Measurements from ENCODE around the gene TMEM201.

The TMEM201 gene

DNA sequence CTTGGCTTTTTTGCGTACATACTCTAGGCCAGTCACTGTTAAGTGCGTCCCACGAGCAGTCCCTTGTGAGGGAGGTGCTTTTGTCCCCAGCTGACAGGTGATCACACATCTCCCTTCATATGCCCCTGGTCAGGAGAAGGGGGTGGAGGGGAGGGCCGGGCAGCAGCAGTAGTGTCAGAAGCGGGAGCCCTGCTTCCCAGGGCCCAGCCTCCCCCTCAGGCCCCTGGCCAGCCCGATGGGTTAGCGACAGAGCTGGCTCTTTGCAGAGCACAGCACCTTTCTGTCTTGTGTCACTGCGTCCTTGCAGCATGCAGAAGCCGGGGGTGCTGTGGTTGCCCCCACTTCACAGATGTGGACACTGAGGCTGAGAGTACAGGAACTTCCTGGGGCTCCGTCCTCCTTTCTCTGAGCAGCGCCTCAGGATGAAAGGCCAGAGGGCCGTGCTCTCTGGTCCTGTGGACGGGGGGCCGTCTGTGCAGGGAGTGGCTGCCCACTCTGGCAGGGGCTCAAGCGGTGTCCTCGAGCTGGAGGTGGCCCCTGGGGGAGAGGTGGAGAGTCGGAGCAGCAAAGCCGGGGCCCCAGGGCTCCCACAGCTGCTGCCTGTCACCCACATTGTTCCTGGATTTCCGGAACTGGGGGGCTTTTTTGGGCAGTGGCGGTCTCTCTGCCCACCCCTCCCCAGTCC is 5.9 kb downstream of the TMEM201 start:
- TF ChIP-seq CEBPB (IDR thresholded peaks at IDR 0.05) (no peak), RAD21 (IDR thresholded peaks at IDR 0.05; ENCODE audit: low read depth) (no peak), CREB1 (IDR thresholded peaks at IDR 0.05; ENCODE audit: low read depth) (no peak), NFIC (IDR thresholded peaks at IDR 0.05) (no peak), EP300 (IDR thresholded peaks at IDR 0.05; ENCODE audit: borderline replicate concordance) (no peak), TCF12 (IDR thresholded peaks at IDR 0.05; ENCODE audit: low read depth) (no peak), ZBTB7A (IDR thresholded peaks at IDR 0.05; ENCODE audit: low read depth) (no peak)

DNA sequence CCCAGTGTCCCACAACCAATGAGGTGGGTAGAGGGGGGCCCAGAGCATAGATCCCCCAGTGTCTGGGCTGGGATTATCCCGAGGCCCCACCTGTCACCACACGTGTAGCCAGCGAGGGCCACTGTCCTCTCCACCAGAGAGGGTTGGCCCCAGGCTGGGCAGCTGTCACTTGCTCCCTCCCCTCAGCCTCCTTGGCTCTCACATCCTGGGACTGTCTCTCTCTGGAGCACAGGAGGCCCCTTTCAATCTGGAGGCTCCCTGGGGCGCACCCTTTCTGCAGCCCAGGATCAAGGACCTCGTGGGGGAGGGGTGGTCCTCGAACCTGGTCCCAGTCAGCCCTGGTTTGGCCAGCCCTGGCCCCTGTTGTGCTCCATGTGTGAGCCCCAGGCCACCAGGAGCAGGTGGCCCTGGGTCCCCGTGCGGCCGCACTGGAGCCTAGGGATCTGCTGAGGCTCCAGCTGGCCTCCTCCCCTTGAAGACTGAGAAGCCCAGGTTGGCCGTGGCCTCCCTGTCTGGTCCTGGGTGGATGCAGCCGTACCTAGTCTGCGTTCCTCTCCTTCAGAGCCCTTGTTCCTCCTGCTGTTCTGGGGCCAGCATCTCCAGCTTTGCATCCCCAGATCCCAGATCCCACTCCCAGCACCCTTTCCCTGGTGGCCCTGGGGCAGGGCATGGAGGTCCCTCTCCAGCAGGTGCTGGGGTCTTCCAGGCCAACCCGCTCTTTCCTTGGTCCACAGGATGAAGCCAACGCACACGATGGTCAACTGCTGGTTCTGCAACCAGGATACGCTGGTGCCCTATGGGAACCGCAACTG is 6.7 kb downstream of the TMEM201 start:
- TF ChIP-seq, protein P1, sequence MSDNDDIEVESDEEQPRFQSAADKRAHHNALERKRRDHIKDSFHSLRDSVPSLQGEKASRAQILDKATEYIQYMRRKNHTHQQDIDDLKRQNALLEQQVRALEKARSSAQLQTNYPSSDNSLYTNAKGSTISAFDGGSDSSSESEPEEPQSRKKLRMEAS (IDR thresholded peaks at IDR 0.05), result no peak
- no peak for TF ChIP-seq TCF12 (IDR thresholded peaks at IDR 0.05; ENCODE audit: low read depth)
- TF ChIP-seq FOXM1 (IDR thresholded peaks at IDR 0.05; ENCODE audit: borderline replicate concordance, low read depth), result no peak
- TF ChIP-seq YY1 (IDR thresholded peaks at IDR 0.05; ENCODE audit: low read depth), result no peak
- no peak for TF ChIP-seq RAD21 (IDR thresholded peaks at IDR 0.05; ENCODE audit: low read depth)
- TF ChIP-seq TAF1 (IDR thresholded peaks at IDR 0.05; ENCODE audit: low read depth), result no peak
- TF ChIP-seq, protein P2, sequence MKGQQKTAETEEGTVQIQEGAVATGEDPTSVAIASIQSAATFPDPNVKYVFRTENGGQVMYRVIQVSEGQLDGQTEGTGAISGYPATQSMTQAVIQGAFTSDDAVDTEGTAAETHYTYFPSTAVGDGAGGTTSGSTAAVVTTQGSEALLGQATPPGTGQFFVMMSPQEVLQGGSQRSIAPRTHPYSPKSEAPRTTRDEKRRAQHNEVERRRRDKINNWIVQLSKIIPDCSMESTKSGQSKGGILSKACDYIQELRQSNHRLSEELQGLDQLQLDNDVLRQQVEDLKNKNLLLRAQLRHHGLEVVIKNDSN (IDR thresholded peaks at IDR 0.05), result no peak
- TF ChIP-seq EP300 (IDR thresholded peaks at IDR 0.05; ENCODE audit: borderline replicate concordance), result no peak
- TF ChIP-seq, protein P3, sequence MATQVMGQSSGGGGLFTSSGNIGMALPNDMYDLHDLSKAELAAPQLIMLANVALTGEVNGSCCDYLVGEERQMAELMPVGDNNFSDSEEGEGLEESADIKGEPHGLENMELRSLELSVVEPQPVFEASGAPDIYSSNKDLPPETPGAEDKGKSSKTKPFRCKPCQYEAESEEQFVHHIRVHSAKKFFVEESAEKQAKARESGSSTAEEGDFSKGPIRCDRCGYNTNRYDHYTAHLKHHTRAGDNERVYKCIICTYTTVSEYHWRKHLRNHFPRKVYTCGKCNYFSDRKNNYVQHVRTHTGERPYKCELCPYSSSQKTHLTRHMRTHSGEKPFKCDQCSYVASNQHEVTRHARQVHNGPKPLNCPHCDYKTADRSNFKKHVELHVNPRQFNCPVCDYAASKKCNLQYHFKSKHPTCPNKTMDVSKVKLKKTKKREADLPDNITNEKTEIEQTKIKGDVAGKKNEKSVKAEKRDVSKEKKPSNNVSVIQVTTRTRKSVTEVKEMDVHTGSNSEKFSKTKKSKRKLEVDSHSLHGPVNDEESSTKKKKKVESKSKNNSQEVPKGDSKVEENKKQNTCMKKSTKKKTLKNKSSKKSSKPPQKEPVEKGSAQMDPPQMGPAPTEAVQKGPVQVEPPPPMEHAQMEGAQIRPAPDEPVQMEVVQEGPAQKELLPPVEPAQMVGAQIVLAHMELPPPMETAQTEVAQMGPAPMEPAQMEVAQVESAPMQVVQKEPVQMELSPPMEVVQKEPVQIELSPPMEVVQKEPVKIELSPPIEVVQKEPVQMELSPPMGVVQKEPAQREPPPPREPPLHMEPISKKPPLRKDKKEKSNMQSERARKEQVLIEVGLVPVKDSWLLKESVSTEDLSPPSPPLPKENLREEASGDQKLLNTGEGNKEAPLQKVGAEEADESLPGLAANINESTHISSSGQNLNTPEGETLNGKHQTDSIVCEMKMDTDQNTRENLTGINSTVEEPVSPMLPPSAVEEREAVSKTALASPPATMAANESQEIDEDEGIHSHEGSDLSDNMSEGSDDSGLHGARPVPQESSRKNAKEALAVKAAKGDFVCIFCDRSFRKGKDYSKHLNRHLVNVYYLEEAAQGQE (IDR thresholded peaks at IDR 0.05; ENCODE audit: low read depth), result no peak
- TF ChIP-seq CREB1 (IDR thresholded peaks at IDR 0.05; ENCODE audit: low read depth), result no peak
- TF ChIP-seq EGR1 (IDR thresholded peaks at IDR 0.05), result no peak
- TF ChIP-seq NFIC (IDR thresholded peaks at IDR 0.05), result no peak
- TF ChIP-seq TEAD4 (IDR thresholded peaks at IDR 0.05), result no peak
- no peak for TF ChIP-seq CEBPB (IDR thresholded peaks at IDR 0.05)
- no peak for TF ChIP-seq ZBTB7A (IDR thresholded peaks at IDR 0.05; ENCODE audit: low read depth)

DNA sequence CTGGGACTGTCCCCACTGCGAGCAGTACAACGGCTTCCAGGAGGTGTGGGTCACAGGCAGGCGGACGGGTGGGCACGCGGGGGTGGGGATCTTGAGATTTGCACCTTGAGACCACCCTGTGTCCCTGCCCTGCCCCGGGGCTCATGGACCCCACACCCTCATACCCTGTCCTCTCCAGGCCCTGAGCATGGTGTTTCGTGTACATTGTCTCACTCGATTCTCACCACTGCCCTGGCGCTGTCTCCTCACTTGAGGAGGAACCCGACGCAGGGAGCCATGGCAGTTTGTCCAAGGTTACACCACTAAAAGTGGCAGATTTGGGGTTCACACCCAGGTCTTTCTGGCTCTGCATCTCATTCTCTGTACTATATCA is 7.2 kb downstream of the TMEM201 start:
- TF ChIP-seq EP300 (IDR thresholded peaks at IDR 0.05; ENCODE audit: borderline replicate concordance) (no peak), NFIC (IDR thresholded peaks at IDR 0.05) (no peak), CEBPB (IDR thresholded peaks at IDR 0.05) (no peak), TEAD4 (IDR thresholded peaks at IDR 0.05) (no peak), EGR1 (IDR thresholded peaks at IDR 0.05) (no peak), ZBTB7A (IDR thresholded peaks at IDR 0.05; ENCODE audit: low read depth) (no peak), TAF1 (IDR thresholded peaks at IDR 0.05; ENCODE audit: low read depth) (no peak), CREB1 (IDR thresholded peaks at IDR 0.05; ENCODE audit: low read depth) (no peak), TCF12 (IDR thresholded peaks at IDR 0.05; ENCODE audit: low read depth) (no peak), YY1 (IDR thresholded peaks at IDR 0.05; ENCODE audit: low read depth) (no peak), FOXM1 (IDR thresholded peaks at IDR 0.05; ENCODE audit: borderline replicate concordance, low read depth) (no peak), RAD21 (IDR thresholded peaks at IDR 0.05; ENCODE audit: low read depth) (no peak)
- TF ChIP-seq, protein P1 (IDR thresholded peaks at IDR 0.05), result no peak
- TF ChIP-seq, protein P2 (IDR thresholded peaks at IDR 0.05), result no peak

DNA sequence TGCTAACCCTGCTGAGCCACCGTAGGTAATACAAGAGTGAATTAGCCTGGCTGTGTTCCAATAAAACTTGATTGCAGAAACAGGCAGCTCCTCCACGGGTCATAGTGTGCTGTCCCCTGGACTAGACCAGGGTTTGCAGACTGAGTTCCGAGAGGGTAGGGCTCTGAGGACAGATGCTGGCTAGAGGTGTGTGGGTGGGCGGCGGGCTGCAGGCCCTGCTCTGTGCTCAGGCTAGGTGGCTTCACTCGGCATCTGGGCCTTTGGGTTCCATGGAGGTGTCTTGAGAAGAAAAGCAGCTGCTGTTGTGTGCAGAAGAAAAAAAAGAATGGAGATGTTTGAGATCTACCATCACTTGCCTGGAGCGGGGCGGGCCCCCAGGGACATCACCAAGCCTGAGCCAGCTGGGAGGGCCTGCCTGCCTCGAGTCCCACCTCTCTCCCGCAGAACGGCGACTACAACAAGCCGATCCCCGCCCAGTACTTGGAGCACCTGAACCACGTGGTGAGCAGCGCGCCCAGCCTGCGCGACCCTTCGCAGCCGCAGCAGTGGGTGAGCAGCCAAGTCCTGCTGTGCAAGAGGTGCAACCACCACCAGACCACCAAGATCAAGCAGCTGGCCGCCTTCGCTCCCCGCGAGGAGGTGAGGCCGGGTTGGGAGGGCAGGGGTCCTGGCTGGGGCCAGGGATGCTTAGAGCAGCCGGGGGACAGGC is 7.9 kb downstream of the TMEM201 start:
- TF ChIP-seq CEBPB (IDR thresholded peaks at IDR 0.05) (no peak), NFIC (IDR thresholded peaks at IDR 0.05) (no peak), TEAD4 (IDR thresholded peaks at IDR 0.05) (no peak), YY1 (IDR thresholded peaks at IDR 0.05; ENCODE audit: low read depth) (no peak), RAD21 (IDR thresholded peaks at IDR 0.05; ENCODE audit: low read depth) (no peak), TAF1 (IDR thresholded peaks at IDR 0.05; ENCODE audit: low read depth) (no peak), TCF12 (IDR thresholded peaks at IDR 0.05; ENCODE audit: low read depth) (no peak), FOXM1 (IDR thresholded peaks at IDR 0.05; ENCODE audit: borderline replicate concordance, low read depth) (no peak), CREB1 (IDR thresholded peaks at IDR 0.05; ENCODE audit: low read depth) (no peak), EP300 (IDR thresholded peaks at IDR 0.05; ENCODE audit: borderline replicate concordance) (no peak), ZBTB7A (IDR thresholded peaks at IDR 0.05; ENCODE audit: low read depth) (no peak), EGR1 (IDR thresholded peaks at IDR 0.05) (no peak)
- TF ChIP-seq, protein P3 (IDR thresholded peaks at IDR 0.05; ENCODE audit: low read depth), result no peak
- TF ChIP-seq, protein P1 (IDR thresholded peaks at IDR 0.05), result no peak
- TF ChIP-seq, protein P2 (IDR thresholded peaks at IDR 0.05), result no peak

All from Ishikawa (cell line).